Liver (tissue), 3 donors: ENCODE results near the gene PEF1.

Source experiments
- ATF3 ChIP-seq: IDR thresholded peaks from 2 replicates; pipeline ENCODE4 v1.6.1; 2016; ENCODE audit warnings: antibody characterized with exemption
- CTCF ChIP-seq: fragments of 150-350 bp; IDR thresholded peaks from 2 replicates; pipeline ENCODE4 v1.5.1; 2017; ENCODE audit warnings: improper control_type of control experiment, low read depth, low read length; ENCODE audit not compliant: missing input control
- EGR1 ChIP-seq, 2 donors: IDR thresholded peaks; 2 replicates each; pipeline ENCODE4 v1.6.1; 2016 to 2018; ENCODE audit warnings: antibody characterized with exemption in 2 of 2, low read depth in 2 of 2
- FOXA1 ChIP-seq: IDR thresholded peaks from 2 replicates; pipeline ENCODE4 v1.6.1; 2016; ENCODE audit warnings: antibody characterized with exemption
- FOXA2 ChIP-seq: IDR thresholded peaks from 2 replicates; pipeline ENCODE4 v1.6.1; 2016; ENCODE audit warnings: antibody characterized with exemption
- GABPA ChIP-seq, 2 donors: IDR thresholded peaks in 1 of 2; conservative IDR thresholded peaks in 1 of 2; 2 replicates each; pipeline ENCODE4 v1.6.1; 2016; ENCODE audit warnings: antibody characterized with exemption in 2 of 2, mild to moderate bottlenecking in 1 of 2, moderate library complexity in 1 of 2
- NR2F2 ChIP-seq: IDR thresholded peaks from 2 replicates; pipeline ENCODE4 v1.6.1; 2016; ENCODE audit warnings: antibody characterized with exemption
- TAF1 ChIP-seq: conservative IDR thresholded peaks from 2 replicates; pipeline ENCODE4 v1.6.1; 2016; ENCODE audit warnings: antibody characterized with exemption, mild to moderate bottlenecking
- ZBTB33 ChIP-seq: IDR thresholded peaks from 2 replicates; pipeline ENCODE4 v1.6.1; 2016; ENCODE audit warnings: antibody characterized with exemption
- TF ChIP-seq, protein P1 (sequence below): IDR thresholded peaks from 2 replicates; pipeline ENCODE4 v1.6.1; 2016; ENCODE audit warnings: antibody characterized with exemption
- donor health status: healthy.
- donor health status: healthy.

GRCh38 chr1:31677949-31678348, 33.3 kb upstream of the PEF1 start:
- TF ChIP-seq CTCF (no peak), EGR1 (IDR thresholded peaks at IDR 0.05; ENCODE audit: low read depth in 2 of 2) (no peak), GABPA (IDR thresholded peaks at IDR 0.05 in 1 of 2, conservative IDR thresholded peaks at IDR 0.05 in 1 of 2) (no peak), TAF1 (no peak), ATF3 (no peak), ZBTB33 (no peak), NR2F2 (no peak), FOXA1 (no peak), FOXA2 (no peak)
- TF ChIP-seq, protein P1, sequence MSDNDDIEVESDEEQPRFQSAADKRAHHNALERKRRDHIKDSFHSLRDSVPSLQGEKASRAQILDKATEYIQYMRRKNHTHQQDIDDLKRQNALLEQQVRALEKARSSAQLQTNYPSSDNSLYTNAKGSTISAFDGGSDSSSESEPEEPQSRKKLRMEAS = no peak
